ENCODE measurements around the gene PITX2. TPM values are rescaled to one million over a fixed set of nuclear protein-coding genes. Genes with fewer than 3 reads are reported as not detected.

The PITX2 gene
- total and polyA plus RNA-seq, 2 experiments from 2014 or later, result 4.3 to 5.6 TPM

GRCh38 chr4:110620322-110620690 is 2.6 kb downstream of the PITX2 start:
- Histone ChIP-seq H2AFZ (no peak overlapping the region), H3K4me3 (no peak overlapping the region), H3K27ac (no peak overlapping the region), H3K27me3 (replicated peaks; ENCODE audit: insufficient read depth) (no peaks in the 10 kb centered on the region), H3K4me2 (ENCODE audit: unreplicated experiment) (no peak overlapping the region), H4K20me1 (ENCODE audit: insufficient read depth) (no peaks in the 10 kb centered on the region), H3F3A (ENCODE audit: insufficient read depth) (no peaks in the 10 kb centered on the region), H3K9me3 (ENCODE audit: low read depth) (no peaks in the 10 kb centered on the region), H3K4me1 (ENCODE audit: insufficient read depth) (no peaks in the 10 kb centered on the region), H3K9ac (no peak overlapping the region), H3K36me3 (ENCODE audit: low read depth) (no peaks in the 10 kb centered on the region), H3K9me2 (ENCODE audit: insufficient read depth) (no peaks in the 10 kb centered on the region), H3K79me2 (ENCODE audit: insufficient read depth) (no peaks in the 10 kb centered on the region)
- 93 to 99% methylated on average over 7 of the region's 7 CpGs for WGBS, 2 experiments (ENCODE audit: low coverage in 1 of 2, low lambda C conversion rate in 2 of 2, missing lambda C conversion rate in 2 of 2)
- DNase-seq, result no peak
- in situ Hi-C loops (cut with MboI), result no loop called here
- TF ChIP-seq EZH2 (IDR thresholded peaks at IDR 0.05; ENCODE audit: insufficient read depth, poor library complexity, severe bottlenecking), result no peak
- TF ChIP-seq EZH2phosphoT487 (IDR thresholded peaks at IDR 0.05; ENCODE audit: insufficient read depth, low read depth), result no peak

- no peak overlapping the region for H3K4me2 ChIP-seq (ENCODE audit: unreplicated experiment)
- H3K79me2 ChIP-seq (ENCODE audit: insufficient read depth), result no peaks in the 10 kb centered on the region
- no peaks in the 10 kb centered on the region for H3K36me3 ChIP-seq (ENCODE audit: low read depth)
- no peaks in the 10 kb centered on the region for H3K9me3 ChIP-seq (ENCODE audit: low read depth)
- TF ChIP-seq EZH2 (IDR thresholded peaks at IDR 0.05; ENCODE audit: insufficient read depth, poor library complexity, severe bottlenecking) (no peak), EZH2phosphoT487 (IDR thresholded peaks at IDR 0.05; ENCODE audit: insufficient read depth, low read depth) (no peak)
- no peak overlapping the region for H3K4me3 ChIP-seq
- in situ Hi-C loops (cut with MboI), result no loop called here
- 92 to 94% methylated on average over 32 to 35 of the region's 35 CpGs for WGBS, 2 experiments (ENCODE audit: low coverage in 1 of 2, low lambda C conversion rate in 2 of 2, missing lambda C conversion rate in 2 of 2)
- H4K20me1 ChIP-seq (ENCODE audit: insufficient read depth), result no peaks in the 10 kb centered on the region
- no peaks in the 10 kb centered on the region for H3F3A ChIP-seq (ENCODE audit: insufficient read depth)
- H3K27me3 ChIP-seq (replicated peaks; ENCODE audit: insufficient read depth), result no peaks in the 10 kb centered on the region
- no peak overlapping the region for H3K27ac ChIP-seq
- H2AFZ ChIP-seq, result no peak overlapping the region
- H3K4me1 ChIP-seq (ENCODE audit: insufficient read depth), result no peaks in the 10 kb centered on the region
- DNase-seq, result no peak
- H3K9me2 ChIP-seq (ENCODE audit: insufficient read depth), result no peaks in the 10 kb centered on the region
- no peak overlapping the region for H3K9ac ChIP-seq
Measured at GRCh38 chr4:110619463-110620247, 3.2 kb downstream of the PITX2 start.

DNA sequence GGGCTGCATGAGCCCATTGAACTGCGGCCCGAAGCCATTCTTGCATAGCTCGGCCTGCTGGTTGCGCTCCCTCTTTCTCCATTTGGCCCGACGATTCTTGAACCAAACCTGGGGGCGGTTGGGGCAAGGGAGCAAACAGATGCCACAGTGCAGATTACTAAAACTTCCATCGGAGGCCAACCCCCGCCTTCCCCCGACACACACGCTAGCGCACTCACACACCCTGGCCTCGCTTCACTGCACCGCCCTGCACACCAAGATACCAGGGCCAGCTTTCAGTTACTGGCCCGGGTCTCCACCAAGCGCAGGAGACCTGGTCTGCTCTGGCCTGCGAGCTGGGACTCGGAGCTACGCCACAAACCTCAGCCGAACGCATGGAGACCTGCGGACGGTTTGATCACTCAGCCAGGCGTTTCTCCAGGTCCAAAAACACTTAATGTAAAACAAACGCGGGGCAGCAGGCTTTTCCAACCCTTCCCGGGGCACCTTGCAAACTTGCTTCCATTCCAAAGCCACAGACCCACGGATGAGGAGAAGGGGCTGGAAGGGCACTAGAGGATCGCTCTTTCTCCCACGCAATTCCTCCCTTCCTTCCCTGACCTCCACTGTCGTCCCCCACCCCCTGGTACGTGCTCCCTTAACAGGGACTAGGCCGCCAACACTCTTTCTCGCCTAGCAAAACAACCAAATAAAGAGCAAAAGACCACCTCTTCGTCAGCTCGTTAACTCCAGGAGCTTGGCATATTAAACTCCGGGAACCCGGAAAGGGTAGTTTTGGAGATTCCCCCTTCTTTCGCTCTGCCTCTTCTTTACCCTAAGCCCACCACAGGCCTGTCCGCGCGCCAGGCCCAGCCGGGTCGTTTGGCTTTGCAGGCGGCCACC is 4.1 kb downstream of the PITX2 start:
- Histone ChIP-seq H3K9me2 (ENCODE audit: insufficient read depth) (no peaks in the 10 kb centered on the region), H2AFZ (no peak overlapping the region), H3K4me3 (no peak overlapping the region), H3K4me1 (ENCODE audit: insufficient read depth) (no peaks in the 10 kb centered on the region), H3K9ac (no peak overlapping the region), H4K20me1 (ENCODE audit: insufficient read depth) (no peaks in the 10 kb centered on the region), H3F3A (ENCODE audit: insufficient read depth) (no peaks in the 10 kb centered on the region), H3K9me3 (ENCODE audit: low read depth) (no peaks in the 10 kb centered on the region), H3K27me3 (replicated peaks; ENCODE audit: insufficient read depth) (no peaks in the 10 kb centered on the region), H3K4me2 (ENCODE audit: unreplicated experiment) (no peak overlapping the region), H3K36me3 (ENCODE audit: low read depth) (no peaks in the 10 kb centered on the region), H3K79me2 (ENCODE audit: insufficient read depth) (no peaks in the 10 kb centered on the region), H3K27ac (no peak overlapping the region)
- in situ Hi-C loops (cut with MboI), result no loop called here
- WGBS, 2 experiments (ENCODE audit: low coverage in 1 of 2, low lambda C conversion rate in 2 of 2, missing lambda C conversion rate in 2 of 2), result 91 to 93% methylated on average over 43 to 45 of the region's 45 CpGs
- DNase-seq, result no peak
- no peak for TF ChIP-seq EZH2 (IDR thresholded peaks at IDR 0.05; ENCODE audit: insufficient read depth, poor library complexity, severe bottlenecking)
- TF ChIP-seq EZH2phosphoT487 (IDR thresholded peaks at IDR 0.05; ENCODE audit: insufficient read depth, low read depth), result no peak

- no peaks in the 10 kb centered on the region for H3K27me3 ChIP-seq (replicated peaks; ENCODE audit: insufficient read depth)
Measured at GRCh38 chr4:110617646-110618580, 5.0 kb downstream of the PITX2 start.

More at GRCh38 chr4:110617646-110618580, 5.0 kb downstream of the PITX2 start:
- H4K20me1 ChIP-seq (ENCODE audit: insufficient read depth), result no peaks in the 10 kb centered on the region
- H3F3A ChIP-seq (ENCODE audit: insufficient read depth), result no peaks in the 10 kb centered on the region
- in situ Hi-C loops (cut with MboI), result no loop called here
- H2AFZ ChIP-seq, result no peak overlapping the region
- H3K36me3 ChIP-seq (ENCODE audit: low read depth), result no peaks in the 10 kb centered on the region
- no peaks in the 10 kb centered on the region for H3K4me1 ChIP-seq (ENCODE audit: insufficient read depth)
- WGBS, 2 experiments (ENCODE audit: low coverage in 1 of 2, low lambda C conversion rate in 2 of 2, missing lambda C conversion rate in 2 of 2), result 90 to 92% methylated on average over 37 to 38 of the region's 38 CpGs
- no peak overlapping the region for H3K4me2 ChIP-seq (ENCODE audit: unreplicated experiment)
- H3K9me2 ChIP-seq (ENCODE audit: insufficient read depth), result no peaks in the 10 kb centered on the region
- no peak overlapping the region for H3K9ac ChIP-seq
- TF ChIP-seq EZH2phosphoT487 (IDR thresholded peaks at IDR 0.05; ENCODE audit: insufficient read depth, low read depth), result no peak
- TF ChIP-seq EZH2 (IDR thresholded peaks at IDR 0.05; ENCODE audit: insufficient read depth, poor library complexity, severe bottlenecking), result no peak
- H3K27ac ChIP-seq, result no peak overlapping the region
- H3K9me3 ChIP-seq (ENCODE audit: low read depth), result no peaks in the 10 kb centered on the region
- no peaks in the 10 kb centered on the region for H3K79me2 ChIP-seq (ENCODE audit: insufficient read depth)
- no peak for DNase-seq
- H3K4me3 ChIP-seq, result no peak overlapping the region
